Upper lobe of left lung (tissue), 6 donors: Measurements from ENCODE around the gene TGIF1. TPM values are rescaled to one million over a fixed set of nuclear protein-coding genes. Genes with fewer than 3 reads are reported as not detected.

Source experiments
- ATAC-seq, 2 donors: fragments of 200-7000 bp; cut with Tn5 transposase; one replicate each; pipeline ENCODE4 v1.9.1; 2022; ENCODE audit warnings: mild to moderate bottlenecking in 2 of 2, moderate library complexity in 2 of 2; ENCODE audit not compliant: low FRiP score in 2 of 2
- DNase-seq, 2 donors: peaks; one replicate each; pipeline ENCODE4 v3.0.0-alpha.2; 2019 to 2020
- H3K27ac ChIP-seq, 4 donors: fragments of 200-600 bp; sonication (generic); one replicate each; pipeline ENCODE4 v1.5.1; 2016 to 2019
- H3K27me3 ChIP-seq, 4 donors: fragments of 200-600 bp; sonication (generic); one replicate each; pipeline ENCODE4 v1.5.1; 2017 to 2019
- H3K36me3 ChIP-seq, 4 donors: fragments of 200-600 bp; sonication (generic); one replicate each; pipeline ENCODE4 v1.5.1; 2016 to 2019
- H3K4me1 ChIP-seq, 4 donors: fragments of 200-600 bp; sonication (generic); one replicate each; pipeline ENCODE4 v1.5.1; 2018 to 2019
- H3K4me3 ChIP-seq, 4 donors: fragments of 200-600 bp; sonication (generic); one replicate each; pipeline ENCODE4 v1.5.1; 2017 to 2019; ENCODE audit warnings: mild to moderate bottlenecking in 2 of 4, moderate library complexity in 1 of 4
- H3K9me3 ChIP-seq, 4 donors: fragments of 200-600 bp; sonication (generic); one replicate each; pipeline ENCODE4 v1.5.1; 2018 to 2019
- CTCF ChIP-seq, 6 experiments: fragments of 450-650 bp in 4 of 6; fragments of 200-600 bp in 2 of 6; sonication (generic) in 2 of 6; IDR thresholded peaks; one replicate each; pipeline ENCODE4 v1.5.1; 2016 to 2019; ENCODE audit warnings: antibody characterized with exemption in 6 of 6
- EP300 ChIP-seq, 4 donors: sonication (generic); formaldehyde crosslinking; IDR thresholded peaks; one replicate each; pipeline ENCODE4 v1.5.1; 2017; ENCODE audit warnings: antibody characterized with exemption in 4 of 4, control low read depth in 2 of 4
- POLR2A ChIP-seq, 4 donors: fragments of 450-650 bp; IDR thresholded peaks; one replicate each; pipeline ENCODE4 v1.5.1; 2016 to 2017; ENCODE audit warnings: antibody characterized with exemption in 4 of 4, mild to moderate bottlenecking in 2 of 4
- POLR2AphosphoS5 ChIP-seq, 2 donors: sonication (generic); formaldehyde crosslinking; IDR thresholded peaks; one replicate each; pipeline ENCODE4 v1.5.1; 2017; ENCODE audit warnings: antibody characterized with exemption in 2 of 2
- WGBS, 2 donors: methylation state at CpG; one replicate each; pipeline ENCODE4 v1.1.5; 2017 to 2018; 5-methylcytosine and 5-hydroxymethylcytosine counted together
- total RNA-seq, 6 donors: library from RNA; depleted of rRNA in 4 of 6; stranded (reverse); fragments of >200 nt in 4 of 6; gene quantifications; one replicate each; pipeline versions ENCODE4 v1.1.0 to v1.2.1, GENCODE V29; 2016 to 2021
- donor health status: DM: no; HTN: no; CAD: no; lungs with moderate emphysema.
- donor health status: DM: no; HTN: yes; CAD: no; lungs with severe emphysema.

The TGIF1 gene
- total RNA-seq, 6 donors from 2014 or later = 55.8 to 87.0 (median 64.8) TPM

GRCh38 chr18:3455090-3455635, 5.2 kb downstream of the TGIF1 start:
- Histone ChIP-seq H3K4me1 (peaks cover 43 to 62% (median 54%) of the 10 kb centered on the region in 4 donors), H3K9me3 (no peaks in the 10 kb centered on the region), H3K27me3 (no peaks in the 10 kb centered on the region), H3K36me3 (peaks cover 4 to 34% (median 14%) of the 10 kb centered on the region in 4 donors), H3K27ac (peak overlapping the region; percentile 96 to 99 (median 98)), H3K4me3 (peak overlapping the region in 1 of 4 donors; percentile 65)
- DNase-seq = no peak
- 43 to 55% methylated on average over 3 of the region's 3 CpGs for WGBS, 2 donors
- TF ChIP-seq POLR2A (IDR thresholded peaks at IDR 0.05) (no peak), POLR2AphosphoS5 (IDR thresholded peaks at IDR 0.05) (no peak), EP300 (IDR thresholded peaks at IDR 0.05) (no peak), CTCF (IDR thresholded peaks at IDR 0.05) (no peak)
- ATAC-seq = no peak

DNA sequence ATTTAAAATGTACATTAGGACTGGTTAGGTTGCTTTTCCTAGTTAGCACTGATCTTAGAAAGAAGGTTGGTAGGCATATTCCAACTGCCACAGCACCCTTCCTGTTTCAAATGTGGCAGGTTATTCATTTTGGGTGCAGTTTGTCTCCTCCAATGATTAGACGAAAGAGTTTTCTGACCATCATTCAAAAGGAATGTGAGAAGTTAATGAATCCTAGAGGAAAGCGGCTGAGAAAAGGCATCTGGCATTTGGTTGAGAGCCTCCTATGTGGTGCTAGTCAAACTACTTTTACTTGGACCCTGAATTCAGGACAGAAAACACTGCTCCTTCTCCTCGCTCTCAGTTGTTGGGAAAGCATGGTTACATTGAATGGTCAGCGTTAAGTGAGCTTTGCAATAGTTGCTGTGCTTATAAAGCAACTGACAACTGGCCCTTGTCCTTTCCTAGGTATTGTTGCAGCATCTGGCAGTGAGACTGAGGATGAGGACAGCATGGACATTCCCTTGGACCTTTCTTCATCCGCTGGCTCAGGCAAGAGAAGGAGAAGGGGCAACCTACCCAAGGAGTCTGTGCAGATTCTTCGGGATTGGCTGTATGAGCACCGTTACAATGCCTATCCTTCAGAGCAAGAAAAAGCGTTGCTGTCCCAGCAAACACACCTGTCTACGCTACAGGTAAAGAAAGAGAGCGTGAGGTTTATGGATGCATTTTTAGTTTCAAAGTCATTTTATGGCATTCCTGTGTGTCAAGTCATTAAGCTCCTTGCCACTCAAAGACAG, 6.1 kb downstream of the TGIF1 start:
- Histone ChIP-seq H3K4me3 (no peak overlapping the region), H3K27me3 (no peaks in the 10 kb centered on the region), H3K4me1 (peaks cover 43 to 62% (median 54%) of the 10 kb centered on the region in 4 donors), H3K9me3 (no peaks in the 10 kb centered on the region), H3K27ac (peak overlapping the region; percentile 51 to 99 (median 98)), H3K36me3 (peaks cover 4 to 34% (median 14%) of the 10 kb centered on the region in 4 donors)
- DNase-seq (no peak), ATAC-seq (no peak)
- WGBS, 2 donors = 65 to 74% methylated on average over 9 to 10 of the region's 10 CpGs
- TF ChIP-seq CTCF (IDR thresholded peaks at IDR 0.05) (no peak), POLR2A (IDR thresholded peaks at IDR 0.05) (no peak), EP300 (IDR thresholded peaks at IDR 0.05) (no peak), POLR2AphosphoS5 (IDR thresholded peaks at IDR 0.05) (peak in 1 of 2 donors; percentile 37)

DNA sequence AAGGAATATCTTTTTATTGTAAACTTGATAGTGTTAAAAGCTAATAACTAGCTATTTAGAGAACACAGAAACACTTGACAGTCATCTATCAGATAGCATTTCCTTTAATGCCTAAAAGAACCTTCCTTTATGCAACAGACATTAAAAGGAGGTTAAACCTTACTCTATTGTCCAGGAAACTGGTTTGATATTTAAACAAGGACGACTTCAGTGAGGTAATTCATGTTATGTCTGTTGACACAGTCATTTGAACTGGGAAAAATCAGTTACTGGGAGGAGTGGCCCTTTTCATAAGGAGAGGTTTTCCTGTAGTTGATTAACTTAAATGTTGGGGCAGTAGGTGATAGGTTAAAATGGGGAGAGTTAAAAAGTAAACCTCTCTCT, 6.7 kb downstream of the TGIF1 start:
- Histone ChIP-seq H3K36me3 (peaks cover 4 to 37% (median 14%) of the 10 kb centered on the region in 4 donors), H3K4me3 (no peak overlapping the region), H3K27me3 (no peaks in the 10 kb centered on the region), H3K9me3 (no peaks in the 10 kb centered on the region), H3K27ac (peak overlapping the region; percentile 32 to 99 (median 98)), H3K4me1 (peaks cover 43 to 62% (median 54%) of the 10 kb centered on the region in 4 donors)
- TF ChIP-seq POLR2AphosphoS5 (IDR thresholded peaks at IDR 0.05) (no peak), CTCF (IDR thresholded peaks at IDR 0.05) (no peak), EP300 (IDR thresholded peaks at IDR 0.05) (peak in 1 of 4 donors; percentile 60), POLR2A (IDR thresholded peaks at IDR 0.05) (no peak)
- ATAC-seq (no peak), DNase-seq (no peak)
- WGBS, 2 donors = 43 to 48% methylated on average over 1 of the region's 1 CpG

GRCh38 chr18:3457261-3457724, 7.3 kb downstream of the TGIF1 start:
- Histone ChIP-seq H3K4me1 (peaks cover 43 to 60% (median 54%) of the 10 kb centered on the region in 4 donors), H3K27me3 (no peaks in the 10 kb centered on the region), H3K27ac (peak overlapping the region; percentile 32 to 99 (median 98)), H3K36me3 (peaks cover 4 to 43% (median 14%) of the 10 kb centered on the region in 4 donors), H3K4me3 (no peak overlapping the region), H3K9me3 (no peaks in the 10 kb centered on the region)
- ATAC-seq (no peak), DNase-seq (no peak)
- TF ChIP-seq EP300 (IDR thresholded peaks at IDR 0.05) = no peak
- TF ChIP-seq POLR2A (IDR thresholded peaks at IDR 0.05) = no peak
- TF ChIP-seq POLR2AphosphoS5 (IDR thresholded peaks at IDR 0.05) = no peak
- TF ChIP-seq CTCF (IDR thresholded peaks at IDR 0.05) = no peak
- 67 to 70% methylated on average over 15 of the region's 15 CpGs for WGBS, 2 donors
